ENCODE results near the gene GPR39.
A peak's percentile ranks its signal among the peaks of the same experiment; 100 is the strongest.

The GPR39 gene

DNA sequence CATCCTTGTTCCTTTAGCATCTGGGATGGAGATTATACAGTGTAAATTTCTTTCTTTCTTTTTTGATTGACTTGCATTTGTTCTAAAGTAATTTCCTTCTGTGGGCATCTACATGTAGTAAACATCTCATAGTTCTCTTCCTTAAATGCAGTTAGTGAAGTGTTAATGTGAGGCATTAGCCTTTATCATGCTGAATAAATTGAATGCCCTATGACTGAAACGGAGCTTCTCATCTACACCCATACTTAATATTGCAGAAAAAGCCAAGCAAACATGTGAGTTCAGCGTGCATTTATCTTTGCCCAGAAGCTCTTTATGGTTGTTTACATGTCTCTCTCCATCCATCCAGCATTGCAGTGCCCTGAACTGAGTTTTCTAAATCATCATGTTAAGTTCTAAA lies 195.1 kb downstream of the GPR39 start:
- Histone ChIP-seq H2AFZ (ENCODE audit: low read length, unreplicated experiment) (no peak overlapping the region), H3K27me3 (ENCODE audit: insufficient read depth, low read length) (peaks cover 3% of the 10 kb centered on the region; the same call in 1 of the 2 replicates), H3K4me3 (ENCODE audit: low read depth, low read length) (no peak overlapping the region), H3K4me1 (ENCODE audit: control insufficient read depth, insufficient read depth, low read length, unreplicated experiment) (no peaks in the 10 kb centered on the region), H3K79me2 (ENCODE audit: control insufficient read depth, insufficient read depth, low read length, unreplicated experiment) (no peaks in the 10 kb centered on the region), H3K27ac (ENCODE audit: low read depth, low read length) (no peak overlapping the region), H3K36me3 (ENCODE audit: insufficient read depth, low read length) (no peaks in the 10 kb centered on the region)

DNA sequence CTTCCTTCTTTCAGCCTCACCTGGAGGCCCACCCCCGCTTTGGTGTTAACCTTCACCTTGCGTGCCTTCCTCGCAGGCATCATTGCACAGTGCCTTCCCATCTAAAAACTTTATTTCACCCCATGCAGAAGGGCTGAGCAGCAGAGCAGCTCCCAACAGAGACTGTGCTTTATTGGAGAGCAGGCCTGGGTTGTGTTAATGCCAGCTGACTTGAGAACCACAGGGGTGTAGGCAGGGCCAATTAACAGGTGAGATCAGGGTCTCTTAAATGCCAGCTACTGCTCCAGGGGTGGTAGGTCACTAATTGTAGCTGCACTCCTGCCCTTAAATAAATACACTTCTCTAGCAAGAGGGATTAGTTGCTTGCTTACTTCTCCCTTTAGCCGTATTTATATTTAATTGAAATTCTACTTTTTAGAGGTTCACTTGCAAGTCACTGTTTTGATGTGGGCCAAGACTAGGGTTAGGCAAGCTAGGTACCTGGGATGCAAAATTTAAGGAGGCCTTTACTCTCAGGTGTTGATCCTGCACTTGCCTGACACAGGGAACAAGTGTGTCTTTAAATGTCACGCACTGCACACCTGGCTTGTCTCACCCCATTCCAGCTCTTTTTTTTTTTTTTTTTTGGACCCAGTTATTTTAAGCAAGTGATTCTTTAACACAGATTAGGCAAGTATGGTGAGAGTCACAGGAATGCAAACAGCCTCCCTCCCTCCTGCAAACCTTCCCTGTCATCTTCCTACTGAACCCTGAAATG lies 198.9 kb downstream of the GPR39 start:
- peaks cover 11% of the 10 kb centered on the region for H3K4me1 ChIP-seq (ENCODE audit: control insufficient read depth, insufficient read depth, low read length, unreplicated experiment)
- H3K27me3 ChIP-seq (ENCODE audit: insufficient read depth, low read length), result peaks cover 3% of the 10 kb centered on the region; the same call in 1 of the 2 replicates
- no peaks in the 10 kb centered on the region for H3K36me3 ChIP-seq (ENCODE audit: insufficient read depth, low read length)
- no peak overlapping the region for H3K27ac ChIP-seq (ENCODE audit: low read depth, low read length)
- H3K4me3 ChIP-seq (ENCODE audit: low read depth, low read length), result no peak overlapping the region
- no peaks in the 10 kb centered on the region for H3K79me2 ChIP-seq (ENCODE audit: control insufficient read depth, insufficient read depth, low read length, unreplicated experiment)
- H2AFZ ChIP-seq (ENCODE audit: low read length, unreplicated experiment), result no peak overlapping the region

- Histone ChIP-seq H3K27me3 (ENCODE audit: insufficient read depth, low read length) (no peaks in the 10 kb centered on the region), H3K4me1 (ENCODE audit: control insufficient read depth, insufficient read depth, low read length, unreplicated experiment) (peaks cover 12% of the 10 kb centered on the region), H3K36me3 (ENCODE audit: insufficient read depth, low read length) (no peaks in the 10 kb centered on the region), H3K27ac (ENCODE audit: low read depth, low read length) (no peak overlapping the region), H2AFZ (ENCODE audit: low read length, unreplicated experiment) (no peak overlapping the region), H3K79me2 (ENCODE audit: control insufficient read depth, insufficient read depth, low read length, unreplicated experiment) (no peaks in the 10 kb centered on the region), H3K4me3 (ENCODE audit: low read depth, low read length) (no peak overlapping the region)
Measured at GRCh38 chr2:132617989-132618388, 201.4 kb downstream of the GPR39 start.

DNA sequence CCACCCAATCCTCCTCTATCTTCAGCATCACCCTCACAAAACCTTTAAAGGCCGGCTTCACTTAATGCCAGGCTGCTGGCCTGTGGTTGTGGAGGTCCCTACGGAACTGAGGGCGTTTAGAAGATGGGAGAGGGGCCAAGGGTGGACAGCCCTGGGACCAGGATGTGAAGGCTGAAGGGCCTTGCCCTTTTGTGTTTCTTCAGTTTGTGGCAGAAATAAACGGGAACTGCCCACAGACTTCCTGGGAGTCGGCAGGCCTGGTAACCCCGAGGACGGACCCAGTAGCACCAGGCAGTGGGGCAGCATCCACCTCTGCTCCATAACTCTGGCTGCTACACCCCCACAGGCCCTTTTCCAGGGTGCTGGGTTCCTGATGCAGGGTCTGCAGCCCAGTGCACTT lies 202.1 kb downstream of the GPR39 start:
- Histone ChIP-seq H3K27ac (ENCODE audit: low read depth, low read length) (no peak overlapping the region), H3K4me3 (ENCODE audit: low read depth, low read length) (no peak overlapping the region), H3K36me3 (ENCODE audit: insufficient read depth, low read length) (no peaks in the 10 kb centered on the region), H3K79me2 (ENCODE audit: control insufficient read depth, insufficient read depth, low read length, unreplicated experiment) (no peaks in the 10 kb centered on the region), H3K4me1 (ENCODE audit: control insufficient read depth, insufficient read depth, low read length, unreplicated experiment) (peaks cover 20% of the 10 kb centered on the region), H2AFZ (ENCODE audit: low read length, unreplicated experiment) (no peak overlapping the region), H3K27me3 (ENCODE audit: insufficient read depth, low read length) (no peaks in the 10 kb centered on the region)

DNA sequence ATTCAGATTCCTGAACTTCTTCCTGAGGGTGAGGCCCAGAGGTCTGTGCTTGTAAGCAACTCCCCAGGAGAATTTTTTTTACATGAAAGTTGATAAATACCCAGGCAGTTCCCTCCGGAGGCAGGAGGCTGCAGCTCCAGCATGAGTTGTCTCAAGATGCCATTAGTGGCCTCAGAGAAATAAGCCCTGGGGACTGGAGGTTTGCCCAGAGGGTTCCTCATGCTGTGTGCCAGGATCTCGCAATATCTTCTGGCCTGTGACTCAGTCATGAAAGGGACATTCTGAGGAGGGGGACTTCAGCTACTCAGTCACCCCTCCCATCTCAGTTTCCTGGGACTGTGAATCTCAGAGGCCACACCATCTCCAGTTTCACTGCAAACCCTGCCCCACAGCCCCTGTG lies 203.5 kb downstream of the GPR39 start:
- Histone ChIP-seq H3K4me3 (ENCODE audit: low read depth, low read length) (no peak overlapping the region), H3K27me3 (ENCODE audit: insufficient read depth, low read length) (no peaks in the 10 kb centered on the region), H3K27ac (ENCODE audit: low read depth, low read length) (no peak overlapping the region), H3K79me2 (ENCODE audit: control insufficient read depth, insufficient read depth, low read length, unreplicated experiment) (no peaks in the 10 kb centered on the region), H3K36me3 (ENCODE audit: insufficient read depth, low read length) (no peaks in the 10 kb centered on the region), H3K4me1 (ENCODE audit: control insufficient read depth, insufficient read depth, low read length, unreplicated experiment) (peaks cover 24% of the 10 kb centered on the region), H2AFZ (ENCODE audit: low read length, unreplicated experiment) (no peak overlapping the region)

DNA sequence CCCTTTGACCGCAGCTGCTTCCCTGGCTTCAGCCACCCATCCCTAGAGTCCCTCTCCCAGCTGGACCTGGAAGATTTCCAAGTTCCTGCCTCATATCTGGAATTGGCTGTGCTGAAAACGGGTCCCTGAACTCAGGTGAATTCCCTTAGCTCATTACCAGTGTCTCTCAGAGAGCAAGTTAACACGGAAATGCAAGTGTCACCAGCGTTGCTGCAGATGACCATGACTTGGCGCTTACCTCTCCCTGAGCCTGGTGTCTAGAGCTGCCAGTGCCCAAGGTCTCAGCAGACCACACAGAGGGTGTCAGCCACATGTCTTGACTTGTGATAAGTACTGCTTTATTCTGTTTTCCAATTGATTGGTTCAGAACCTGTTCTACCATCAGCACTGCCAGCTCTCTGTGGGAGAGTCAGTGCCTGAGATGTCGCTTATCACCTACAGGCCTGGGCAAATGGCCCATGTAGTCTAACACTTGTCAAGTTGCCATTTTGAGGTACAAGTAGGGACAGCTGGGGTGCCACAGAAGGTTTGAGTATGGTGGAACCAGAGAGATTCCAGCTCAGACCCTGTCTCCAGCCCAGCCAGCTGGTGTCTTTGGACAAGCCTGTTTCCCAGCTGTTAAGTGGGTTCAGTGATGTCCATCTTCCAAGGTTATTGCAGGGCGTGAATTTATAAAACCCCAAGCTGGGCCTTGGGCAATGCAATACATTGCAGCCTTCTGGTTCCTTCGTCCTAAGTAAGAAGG lies 204.7 kb downstream of the GPR39 start:
- H3K36me3 ChIP-seq (ENCODE audit: insufficient read depth, low read length), result no peaks in the 10 kb centered on the region
- no peak overlapping the region for H3K4me3 ChIP-seq (ENCODE audit: low read depth, low read length)
- H3K27ac ChIP-seq (ENCODE audit: low read depth, low read length), result no peak overlapping the region

DNA sequence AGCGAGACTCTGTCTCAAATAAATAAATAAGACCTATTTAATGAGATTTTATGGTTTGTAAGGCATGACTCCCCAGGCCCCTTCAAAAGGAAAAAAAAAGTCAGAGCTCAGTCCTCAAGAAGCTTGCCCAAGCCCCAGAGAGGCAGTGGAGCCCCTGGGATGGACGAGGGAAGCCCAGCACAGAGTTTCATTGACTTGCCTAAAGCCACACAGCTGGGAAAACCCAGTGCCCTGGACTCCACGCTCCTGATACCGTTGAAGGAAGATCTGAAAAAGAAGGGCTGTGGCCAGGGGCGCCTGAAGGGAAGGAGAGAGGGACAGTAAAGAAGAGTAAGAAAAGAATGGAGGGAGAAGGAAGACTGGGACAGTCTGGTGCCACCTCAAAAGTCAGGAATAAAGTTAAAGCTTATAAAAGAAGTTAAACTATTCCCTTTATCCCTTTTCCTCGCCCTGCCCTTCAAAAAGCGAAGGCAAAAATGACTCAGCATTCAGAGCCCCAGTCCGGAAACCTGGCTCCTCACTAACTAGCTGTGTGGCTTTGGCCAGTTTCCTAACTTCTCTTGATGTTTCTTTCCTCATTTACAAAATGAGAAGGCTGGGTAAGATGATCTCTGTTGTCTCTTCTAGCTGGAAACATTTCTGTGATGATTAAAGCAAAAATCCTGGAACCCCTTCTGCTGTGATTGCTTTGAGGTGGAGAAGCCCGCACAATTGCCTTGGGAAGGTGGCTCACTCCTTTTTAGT lies 206.7 kb downstream of the GPR39 start:
- Histone ChIP-seq H3K27me3 (ENCODE audit: insufficient read depth, low read length) (no peaks in the 10 kb centered on the region), H3K79me2 (ENCODE audit: control insufficient read depth, insufficient read depth, low read length, unreplicated experiment) (no peaks in the 10 kb centered on the region), H3K4me1 (ENCODE audit: control insufficient read depth, insufficient read depth, low read length, unreplicated experiment) (peaks cover 35% of the 10 kb centered on the region), H2AFZ (ENCODE audit: low read length, unreplicated experiment) (peak overlapping the region; percentile 35), H3K27ac (ENCODE audit: low read depth, low read length) (peak overlapping the region; percentile 66), H3K4me3 (ENCODE audit: low read depth, low read length) (no peak overlapping the region), H3K36me3 (ENCODE audit: insufficient read depth, low read length) (no peaks in the 10 kb centered on the region)

More for the DNA sequence above, 204.7 kb downstream of the GPR39 start:
- Histone ChIP-seq H3K4me1 (ENCODE audit: control insufficient read depth, insufficient read depth, low read length, unreplicated experiment) (peaks cover 24% of the 10 kb centered on the region), H2AFZ (ENCODE audit: low read length, unreplicated experiment) (no peak overlapping the region), H3K79me2 (ENCODE audit: control insufficient read depth, insufficient read depth, low read length, unreplicated experiment) (no peaks in the 10 kb centered on the region), H3K27me3 (ENCODE audit: insufficient read depth, low read length) (no peaks in the 10 kb centered on the region)

DNA sequence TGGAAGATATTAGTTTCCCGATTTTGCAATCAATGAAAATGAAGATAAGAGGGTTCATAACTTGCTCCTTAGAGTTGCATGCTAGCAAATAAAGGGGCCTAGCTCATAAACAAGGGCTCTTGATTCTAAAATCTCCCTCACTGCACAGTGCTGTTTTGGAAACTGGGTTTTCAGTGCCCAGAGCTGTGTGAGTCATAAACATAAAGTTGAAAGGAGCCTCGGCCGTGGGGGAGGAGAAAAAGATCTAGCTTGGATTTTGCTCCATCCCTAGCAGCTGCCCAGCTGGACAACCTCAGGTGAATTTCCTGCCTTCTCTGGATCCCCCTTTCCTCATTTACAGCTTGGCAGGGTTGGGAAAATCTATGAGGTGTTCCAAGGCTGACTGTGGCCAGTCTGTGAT lies 210.9 kb downstream of the GPR39 start:
- no peak overlapping the region for H3K27ac ChIP-seq (ENCODE audit: low read depth, low read length)
- H3K36me3 ChIP-seq (ENCODE audit: insufficient read depth, low read length), result no peaks in the 10 kb centered on the region
- no peak overlapping the region for H3K4me3 ChIP-seq (ENCODE audit: low read depth, low read length)
- H2AFZ ChIP-seq (ENCODE audit: low read length, unreplicated experiment), result no peak overlapping the region
- H3K79me2 ChIP-seq (ENCODE audit: control insufficient read depth, insufficient read depth, low read length, unreplicated experiment), result no peaks in the 10 kb centered on the region
- peaks cover 28% of the 10 kb centered on the region for H3K4me1 ChIP-seq (ENCODE audit: control insufficient read depth, insufficient read depth, low read length, unreplicated experiment)
- H3K27me3 ChIP-seq (ENCODE audit: insufficient read depth, low read length), result no peaks in the 10 kb centered on the region

DNA sequence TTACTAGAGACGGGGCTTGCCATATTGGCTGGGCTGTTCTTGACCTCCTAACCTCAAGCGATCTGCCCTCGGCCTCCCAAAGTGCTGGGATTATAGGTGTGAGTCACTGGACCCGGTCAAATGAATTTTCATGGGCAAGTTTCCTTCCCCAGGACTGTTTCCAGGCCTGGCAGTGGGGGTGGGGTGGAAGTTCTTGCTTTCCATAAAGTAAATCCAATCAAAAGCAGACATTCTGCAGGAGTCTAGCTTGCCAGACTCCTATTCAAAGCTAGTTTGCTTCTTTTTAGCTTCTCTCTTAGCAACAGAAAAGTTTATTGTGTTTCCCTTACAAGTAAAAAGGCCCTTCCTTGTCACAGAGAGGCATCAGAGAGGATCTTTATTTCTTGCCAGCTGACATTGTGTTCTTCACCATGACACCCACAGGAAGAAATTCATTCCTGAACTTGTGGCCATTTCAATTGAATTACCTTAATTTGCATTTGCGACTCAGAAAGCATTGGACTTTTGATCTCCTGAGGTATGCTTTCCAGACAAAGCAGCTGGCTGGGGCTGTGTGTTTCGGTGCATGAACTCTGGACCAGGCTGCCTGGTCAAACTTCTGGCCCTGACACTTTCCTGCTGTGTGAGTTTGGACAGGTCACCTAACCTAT lies 215.5 kb downstream of the GPR39 start:
- no peaks in the 10 kb centered on the region for H3K79me2 ChIP-seq (ENCODE audit: control insufficient read depth, insufficient read depth, low read length, unreplicated experiment)
- peaks cover 12% of the 10 kb centered on the region for H3K4me1 ChIP-seq (ENCODE audit: control insufficient read depth, insufficient read depth, low read length, unreplicated experiment)
- no peak overlapping the region for H2AFZ ChIP-seq (ENCODE audit: low read length, unreplicated experiment)
- H3K4me3 ChIP-seq (ENCODE audit: low read depth, low read length), result no peak overlapping the region
- H3K27me3 ChIP-seq (ENCODE audit: insufficient read depth, low read length), result no peaks in the 10 kb centered on the region
- no peaks in the 10 kb centered on the region for H3K36me3 ChIP-seq (ENCODE audit: insufficient read depth, low read length)
- no peak overlapping the region for H3K27ac ChIP-seq (ENCODE audit: low read depth, low read length)

GRCh38 chr2:132633635-132634034 lies 217.0 kb downstream of the GPR39 start:
- Histone ChIP-seq H3K27me3 (ENCODE audit: insufficient read depth, low read length) (no peaks in the 10 kb centered on the region), H3K27ac (ENCODE audit: low read depth, low read length) (no peak overlapping the region), H3K4me1 (ENCODE audit: control insufficient read depth, insufficient read depth, low read length, unreplicated experiment) (peaks cover 5% of the 10 kb centered on the region), H3K4me3 (ENCODE audit: low read depth, low read length) (no peak overlapping the region), H3K36me3 (ENCODE audit: insufficient read depth, low read length) (no peaks in the 10 kb centered on the region), H2AFZ (ENCODE audit: low read length, unreplicated experiment) (no peak overlapping the region), H3K79me2 (ENCODE audit: control insufficient read depth, insufficient read depth, low read length, unreplicated experiment) (no peaks in the 10 kb centered on the region)

Measured in ACC112 (cell line).